Activated T-cell treated with anti-CD3 and anti-CD28 coated beads for 24 hours (primary cell): Measurements from ENCODE around the gene CDH23.

ENCODE experiments used
- DNase-seq: peaks from one replicate; pipeline ENCODE4 v3.0.0-alpha.2; 2020; ENCODE audit warnings: low read depth

Gene CDH23

GRCh38 chr10:71761541-71762113 lies 364.9 kb downstream of the CDH23 start:
- no peak for DNase-seq

DNA sequence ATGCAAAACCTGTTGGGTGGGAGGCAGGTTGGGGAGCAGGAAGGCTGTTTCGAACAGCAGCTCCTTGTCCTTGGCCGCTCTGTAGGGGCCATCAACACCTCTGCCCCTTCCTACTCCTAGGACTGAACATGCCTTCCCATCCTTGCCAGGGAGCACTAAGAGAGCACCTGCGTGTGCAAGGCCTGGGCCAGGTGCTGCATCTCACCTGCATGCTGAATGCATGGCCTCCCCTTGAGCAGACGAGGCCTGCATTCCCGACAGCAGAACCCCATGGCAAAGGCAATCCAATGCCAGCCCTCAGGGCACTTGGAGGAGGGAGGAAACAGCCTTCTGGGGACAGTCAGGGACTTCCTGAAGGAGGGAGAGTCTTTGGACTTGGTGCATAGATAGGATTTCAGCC lies 365.6 kb downstream of the CDH23 start:
- DNase-seq, result no peak

- no peak for DNase-seq
Measured at GRCh38 chr10:71763352-71764127, 366.8 kb downstream of the CDH23 start.

GRCh38 chr10:71765176-71765904 lies 368.6 kb downstream of the CDH23 start:
- no peak for DNase-seq

- no peak for DNase-seq
Measured at GRCh38 chr10:71765906-71766716, 369.4 kb downstream of the CDH23 start.

GRCh38 chr10:71766717-71767419 lies 370.1 kb downstream of the CDH23 start:
- DNase-seq, result no peak

- no peak for DNase-seq
Measured at GRCh38 chr10:71767420-71768035, 370.8 kb downstream of the CDH23 start.

- DNase-seq, result no peak
Measured at GRCh38 chr10:71769279-71769823, 372.6 kb downstream of the CDH23 start.

DNA sequence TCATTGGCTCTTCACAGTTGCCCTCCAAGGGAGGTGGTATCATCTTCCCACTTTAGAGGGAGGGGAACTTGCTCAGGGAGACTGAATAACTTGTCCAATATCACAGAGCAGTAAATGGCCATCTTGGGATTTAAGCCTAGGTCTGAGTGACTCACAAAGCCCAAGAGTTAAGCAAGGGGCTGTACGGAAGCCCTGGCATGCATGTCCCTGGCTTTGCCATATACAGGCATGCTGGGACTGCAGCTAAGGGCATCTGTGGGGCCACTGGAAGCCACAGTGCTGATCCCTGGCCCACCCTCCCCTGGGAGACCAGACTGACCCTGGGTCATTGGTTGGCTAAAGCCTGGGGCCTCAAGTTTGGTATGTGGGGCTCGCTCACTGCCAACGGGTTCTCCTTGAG lies 373.5 kb downstream of the CDH23 start:
- no peak for DNase-seq

DNA sequence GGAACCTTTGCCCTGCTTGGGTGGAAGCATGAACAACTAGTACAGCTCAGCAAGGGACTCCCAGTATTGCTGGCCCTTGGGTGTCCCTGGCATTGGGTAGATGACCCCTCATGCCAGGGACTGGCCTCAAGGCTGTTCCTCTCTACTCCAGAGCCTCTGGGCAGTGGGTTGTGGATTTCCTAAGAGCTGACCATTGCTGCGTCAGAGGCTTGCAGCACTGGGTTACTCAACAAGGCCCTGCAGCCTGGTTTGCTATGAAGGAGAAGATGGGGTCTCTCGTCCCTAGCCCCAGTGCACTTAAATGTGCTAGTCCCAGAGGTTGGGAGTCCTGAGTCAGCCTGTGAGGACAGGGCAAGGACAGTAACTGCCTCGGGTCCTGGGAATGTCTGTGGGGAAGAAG lies 374.1 kb downstream of the CDH23 start:
- no peak for DNase-seq

GRCh38 chr10:71771204-71771603 lies 374.5 kb downstream of the CDH23 start:
- no peak for DNase-seq

DNA sequence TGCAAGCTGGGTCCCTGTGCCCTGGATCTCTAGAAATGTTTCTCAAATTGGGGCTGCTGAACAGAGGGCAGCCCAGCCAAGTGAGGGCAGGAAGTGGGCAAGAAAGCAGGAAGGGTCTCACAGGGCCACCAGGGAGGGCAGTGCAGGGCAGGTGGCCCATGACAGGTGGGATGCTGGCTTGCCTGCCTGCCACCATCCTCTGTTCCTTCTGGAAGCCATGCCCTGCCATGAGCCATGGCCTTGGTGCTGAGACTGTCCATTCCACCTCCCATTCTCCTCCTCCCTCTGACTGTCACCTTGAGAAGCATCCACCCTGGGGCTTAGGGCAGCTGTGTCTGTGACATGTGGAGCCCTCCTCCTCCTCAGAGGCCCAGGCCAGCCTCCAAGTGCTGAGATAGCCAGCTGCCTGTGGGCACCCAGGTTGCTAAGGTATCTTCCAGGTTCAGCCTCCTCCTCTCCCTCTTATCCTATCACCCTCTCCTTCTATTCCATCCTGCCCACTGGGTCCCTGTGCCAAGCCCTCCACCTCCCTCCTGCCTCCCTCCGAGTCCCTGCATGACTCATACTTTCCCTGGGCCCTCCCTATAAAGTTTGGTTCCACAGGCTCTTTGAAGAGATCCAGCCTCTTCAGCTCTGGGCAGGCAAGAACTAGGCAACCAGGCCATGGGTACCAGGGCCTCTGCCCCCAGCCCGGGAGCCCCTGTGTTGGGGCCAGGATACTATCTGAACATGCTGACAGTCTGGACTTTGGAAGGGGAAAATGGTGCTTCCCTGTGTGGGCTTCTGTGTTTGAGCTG lies 375.3 kb downstream of the CDH23 start:
- peak; percentile 55 for DNase-seq

DNA sequence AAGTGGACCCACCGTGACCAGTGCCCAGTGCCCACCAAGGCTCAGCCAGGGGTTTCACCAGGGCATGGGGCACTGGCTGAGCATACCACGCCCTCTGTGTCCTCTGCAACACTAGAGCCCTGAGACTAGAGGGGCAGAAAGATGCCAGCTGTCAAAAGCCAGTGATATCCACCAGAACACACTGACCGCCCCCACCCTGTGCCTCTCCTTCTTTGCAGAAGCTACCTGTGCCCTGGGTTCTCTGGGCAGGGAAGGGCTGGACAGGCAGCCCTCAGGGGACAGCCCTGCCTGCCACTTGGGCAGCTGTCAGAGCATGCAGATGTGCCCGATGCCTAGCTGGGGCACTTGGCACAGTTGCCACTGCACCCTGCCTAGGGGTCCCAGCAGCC lies 376.1 kb downstream of the CDH23 start:
- DNase-seq, result no peak

DNA sequence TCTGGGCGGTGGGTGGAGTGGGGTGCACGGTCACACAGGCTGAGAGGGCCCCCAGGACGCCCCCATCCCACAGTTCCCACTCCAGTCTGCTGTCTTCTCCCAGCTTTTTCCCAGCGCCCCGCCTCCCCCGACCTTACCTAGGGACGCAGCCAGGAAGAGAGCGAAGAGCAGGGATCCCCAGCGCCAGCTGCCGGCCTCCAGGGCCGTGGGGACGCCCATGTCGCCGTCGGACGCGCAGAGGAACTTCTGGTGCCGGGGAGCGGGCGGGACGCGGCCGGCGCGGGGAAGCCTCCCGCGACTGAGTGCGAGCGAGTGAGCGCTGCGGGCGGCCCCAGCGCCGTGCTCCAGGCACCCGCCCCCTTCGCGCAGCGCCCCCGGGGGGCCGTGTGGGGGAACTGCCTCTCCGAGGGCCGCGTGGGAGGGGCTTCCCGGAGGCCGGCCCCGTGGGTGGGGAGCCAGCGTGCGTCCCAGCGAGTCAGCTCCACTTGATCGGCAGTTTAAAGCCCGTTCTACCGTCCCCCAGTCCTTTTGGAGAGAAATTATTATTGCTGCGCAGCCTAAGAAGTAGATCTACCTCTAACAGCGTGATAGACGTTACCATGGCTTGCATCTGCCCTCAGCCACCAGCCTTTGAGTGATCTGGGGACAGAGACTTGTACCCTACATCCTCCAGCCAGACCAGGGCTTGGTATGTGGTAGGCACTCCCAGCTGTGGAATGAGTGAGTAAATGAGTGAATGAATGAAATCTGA lies 376.7 kb downstream of the CDH23 start, which contains the start of gene VSIR:
Gene VSIR (minus strand): TSS at position 300 of the 751 bp plus-strand sequence. CDS start 81 bp downstream, at position 219.
- peak; percentile 95 for DNase-seq

GRCh38 chr10:71774916-71775702 lies 378.4 kb downstream of the CDH23 start:
- no peak for DNase-seq

GRCh38 chr10:71776481-71776925 lies 379.8 kb downstream of the CDH23 start:
- no peak for DNase-seq

- no peak for DNase-seq
Measured at GRCh38 chr10:71777213-71777985, 380.7 kb downstream of the CDH23 start.
